ENCODE data around the gene MYL12B.

DNA sequence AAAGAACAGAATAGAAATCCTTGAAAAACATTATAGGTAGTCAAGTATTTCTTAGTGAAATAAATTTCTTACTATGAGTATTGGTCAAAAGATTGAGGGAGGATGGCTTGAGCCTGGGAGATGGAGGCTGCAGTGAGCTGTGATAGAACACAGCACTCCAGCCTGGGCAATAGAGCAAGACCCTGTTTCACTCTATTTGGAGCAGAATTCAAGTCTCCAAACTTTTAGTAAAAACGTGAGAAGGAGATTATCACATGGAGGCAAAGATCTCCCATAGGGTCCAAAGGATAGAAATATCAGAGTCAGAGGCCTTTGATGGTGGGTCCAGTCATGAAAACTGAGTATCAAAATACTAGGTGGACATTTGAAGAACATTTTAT lies 16.8 kb upstream of the MYL12B start:
- TF ChIP-seq, protein P1, sequence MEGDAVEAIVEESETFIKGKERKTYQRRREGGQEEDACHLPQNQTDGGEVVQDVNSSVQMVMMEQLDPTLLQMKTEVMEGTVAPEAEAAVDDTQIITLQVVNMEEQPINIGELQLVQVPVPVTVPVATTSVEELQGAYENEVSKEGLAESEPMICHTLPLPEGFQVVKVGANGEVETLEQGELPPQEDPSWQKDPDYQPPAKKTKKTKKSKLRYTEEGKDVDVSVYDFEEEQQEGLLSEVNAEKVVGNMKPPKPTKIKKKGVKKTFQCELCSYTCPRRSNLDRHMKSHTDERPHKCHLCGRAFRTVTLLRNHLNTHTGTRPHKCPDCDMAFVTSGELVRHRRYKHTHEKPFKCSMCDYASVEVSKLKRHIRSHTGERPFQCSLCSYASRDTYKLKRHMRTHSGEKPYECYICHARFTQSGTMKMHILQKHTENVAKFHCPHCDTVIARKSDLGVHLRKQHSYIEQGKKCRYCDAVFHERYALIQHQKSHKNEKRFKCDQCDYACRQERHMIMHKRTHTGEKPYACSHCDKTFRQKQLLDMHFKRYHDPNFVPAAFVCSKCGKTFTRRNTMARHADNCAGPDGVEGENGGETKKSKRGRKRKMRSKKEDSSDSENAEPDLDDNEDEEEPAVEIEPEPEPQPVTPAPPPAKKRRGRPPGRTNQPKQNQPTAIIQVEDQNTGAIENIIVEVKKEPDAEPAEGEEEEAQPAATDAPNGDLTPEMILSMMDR (conservative IDR thresholded peaks at IDR 0.05) = no peak
- TF ChIP-seq EZH2 (IDR thresholded peaks at IDR 0.05; ENCODE audit: low read depth) = no peak

All from PC-9 (cell line).